ENCODE data around the gene FOXJ3. TPM values are rescaled to one million over a fixed set of nuclear protein-coding genes. Genes with fewer than 3 reads are reported as not detected.

The FOXJ3 gene
- total and polyA plus RNA-seq, 2 of the 8 experiments (the other 6 are each of a cell fraction or from before 2014, with no cell fraction given), result 48.6 to 51.9 TPM

GRCh38 chr1:42369471-42369870 is 34.4 kb upstream of the FOXJ3 start:
- ChIA-PET CTCF (ENCODE audit: partially characterized antibody) (interaction anchor here (0.6 to 1.2 kb wide), 3 partner anchors 25 to 267 kb away, joined by 3 to 5 read pairs (median 3); no protein-coding TSS in a partner anchor), POLR2A (ENCODE audit: partially characterized antibody) (no interaction called here)
- no peaks in the 10 kb centered on the region for H3K4me1 ChIP-seq (replicated peaks in 1 of 4; ENCODE audit: control insufficient read depth in 3 of 4, insufficient read depth in 4 of 4, low read length in 3 of 4)
- H3K56ac ChIP-seq (replicated peaks; ENCODE audit: insufficient read length, low read depth, low read length), result no peak overlapping the region
- H2BK15ac ChIP-seq (ENCODE audit: low read length), result no peak overlapping the region
- no peak overlapping the region for H3K23ac ChIP-seq (ENCODE audit: insufficient read length)
- H4K5ac ChIP-seq (ENCODE audit: insufficient read length, low read depth, low read length), result no peak overlapping the region
- no peaks in the 10 kb centered on the region for H3K79me1 ChIP-seq (ENCODE audit: low read depth, low read length)
- H2AK5ac ChIP-seq (ENCODE audit: low read depth, low read length), result no peak overlapping the region
- H3K14ac ChIP-seq (ENCODE audit: insufficient read length), result no peak overlapping the region
- no peaks in the 10 kb centered on the region for H3K79me2 ChIP-seq (ENCODE audit: control insufficient read depth in 1 of 2, insufficient read depth in 2 of 2, low read length in 2 of 2)
- H4K8ac ChIP-seq (ENCODE audit: extremely low read depth, insufficient read depth, low read length), result no peak overlapping the region
- 0 out of 7 replicates have a peak, but pooled peaks cover 0 to 3% (median 0%) of the 10 kb centered on the region in 4 experiments for H3K27me3 ChIP-seq (replicated peaks in 1 of 4; ENCODE audit: control insufficient read depth in 3 of 4, extremely low read depth in 1 of 4, insufficient read depth in 3 of 4, low read length in 3 of 4)
- H2BK20ac ChIP-seq (ENCODE audit: low read length), result no peak overlapping the region
- no peak overlapping the region for H3K4me2 ChIP-seq (ENCODE audit: insufficient read depth in 1 of 2, low read depth in 2 of 2, low read length in 2 of 2)
- H3K4me3 ChIP-seq (ENCODE audit: extremely low read depth in 1 of 4, insufficient read depth in 2 of 4, low read depth in 3 of 4, low read length in 4 of 4), result no peak overlapping the region
- H3K27ac ChIP-seq (ENCODE audit: low read depth, low read length), result no peak overlapping the region
- no peak overlapping the region for H2BK5ac ChIP-seq (ENCODE audit: low read depth, low read length)
- no peak overlapping the region for H3K18ac ChIP-seq (ENCODE audit: extremely low read depth, low read length)
- no peaks in the 10 kb centered on the region for H3K9me3 ChIP-seq (ENCODE audit: insufficient read depth in 2 of 2, low read depth in 1 of 2, low read length in 1 of 2)
- no peak overlapping the region for H3K9ac ChIP-seq (replicated peaks in 1 of 4; ENCODE audit: extremely low read depth in 1 of 4, low read depth in 3 of 4, low read length in 3 of 4)
- H3K36me3 ChIP-seq (ENCODE audit: control insufficient read depth in 2 of 4, insufficient read depth in 4 of 4, low read length in 3 of 4), result no peaks in the 10 kb centered on the region
- no peak for DNase-seq (ENCODE audit: low read depth in 1 of 2, low spot score in 2 of 2)
- WGBS, 2 experiments (ENCODE audit: extremely low coverage in 1 of 2, insufficient coverage in 1 of 2, insufficient read length in 1 of 2, insufficient replicate concordance in 2 of 2, low coverage in 1 of 2, low lambda C conversion rate in 2 of 2, missing lambda C conversion rate in 1 of 2), result 87% methylated on average over 1 of the region's 1 CpG; no CpG with 5 or more reads in 1 of the 2 experiments
- no peaks in the 10 kb centered on the region for H3K23me2 ChIP-seq (ENCODE audit: low read depth, low read length)
- no peak for FAIRE-seq
- no peak overlapping the region for H3K4ac ChIP-seq (replicated peaks; ENCODE audit: insufficient read length, low read depth, low read length)
- H2AFZ ChIP-seq (ENCODE audit: low read length), result no peak overlapping the region
- H4K91ac ChIP-seq (replicated peaks; ENCODE audit: insufficient read length, low read length), result no peak overlapping the region
- no peak overlapping the region for H2BK12ac ChIP-seq (ENCODE audit: low read depth, low read length)
- no peaks in the 10 kb centered on the region for H4K20me1 ChIP-seq (replicated peaks in 1 of 2; ENCODE audit: control insufficient read depth in 1 of 2, insufficient read depth in 2 of 2, low read length in 2 of 2)
- H2BK120ac ChIP-seq (replicated peaks; ENCODE audit: low read depth, low read length), result no peak overlapping the region

Data from H1 (cell line).